ENCODE measurements around the gene WFDC1.

WFDC1 gene

DNA sequence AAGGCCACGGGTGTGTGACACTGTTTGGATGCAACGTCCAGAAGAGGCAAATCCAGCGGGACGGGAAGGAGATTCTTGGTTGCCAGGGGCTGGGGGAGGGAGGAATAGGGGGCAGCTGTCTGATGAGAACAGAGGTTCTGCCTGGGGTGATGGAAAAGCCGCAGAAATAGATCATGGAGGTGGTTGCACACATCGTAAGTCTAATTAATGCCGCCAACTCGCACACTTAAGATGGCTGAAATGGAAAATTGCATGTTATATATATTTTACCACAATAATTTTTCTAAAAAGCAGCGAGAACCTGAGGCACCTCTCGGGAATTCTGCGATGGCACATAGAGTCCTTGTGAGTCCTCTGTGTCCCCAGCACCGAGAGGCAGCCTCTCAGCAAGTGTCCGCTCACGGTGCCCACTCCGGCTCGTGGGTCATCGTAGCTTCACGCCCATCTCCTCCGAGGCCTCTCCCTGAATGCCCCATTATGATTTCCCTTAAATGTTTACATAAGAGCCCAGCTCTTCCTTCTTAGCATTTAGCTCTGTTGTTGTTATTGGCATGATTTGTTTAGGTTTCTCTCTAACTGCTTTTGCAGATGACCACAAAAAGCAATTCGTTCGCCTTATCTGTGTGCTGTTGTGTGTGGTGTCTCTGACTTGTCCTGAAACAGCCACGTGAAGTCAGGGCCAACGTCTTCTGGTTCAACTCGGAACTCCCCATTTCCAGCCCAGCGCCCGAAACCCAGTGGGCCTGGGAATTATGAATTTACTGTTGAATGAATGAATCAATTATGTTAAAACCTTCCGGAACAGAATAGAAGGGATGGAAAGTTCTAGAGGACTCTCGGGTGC is 7.7 kb downstream of the WFDC1 start:
- DNase-seq (ENCODE audit: low spot score), result no peak

DNA sequence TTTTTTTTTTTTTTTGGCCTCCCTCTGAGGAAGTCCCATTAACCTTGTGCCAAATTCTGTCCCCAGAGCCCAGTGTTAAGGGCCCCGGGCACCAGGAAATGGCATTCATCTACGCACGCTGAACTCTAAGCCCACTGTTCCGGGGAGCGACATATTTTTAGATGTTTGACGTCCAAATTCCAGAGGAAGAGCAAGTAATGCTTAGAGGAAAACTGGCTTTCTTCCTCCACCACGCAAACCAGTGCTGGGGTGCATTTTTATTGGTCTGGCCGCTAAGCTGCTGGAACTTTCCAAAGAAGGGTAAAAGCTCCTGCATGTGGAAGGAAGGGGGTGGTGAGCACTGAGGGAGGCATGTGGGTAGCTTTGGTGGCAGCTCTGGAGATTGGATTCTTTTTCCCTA is 8.3 kb downstream of the WFDC1 start:
- DNase-seq (ENCODE audit: low spot score), result peak; percentile 21

DNA sequence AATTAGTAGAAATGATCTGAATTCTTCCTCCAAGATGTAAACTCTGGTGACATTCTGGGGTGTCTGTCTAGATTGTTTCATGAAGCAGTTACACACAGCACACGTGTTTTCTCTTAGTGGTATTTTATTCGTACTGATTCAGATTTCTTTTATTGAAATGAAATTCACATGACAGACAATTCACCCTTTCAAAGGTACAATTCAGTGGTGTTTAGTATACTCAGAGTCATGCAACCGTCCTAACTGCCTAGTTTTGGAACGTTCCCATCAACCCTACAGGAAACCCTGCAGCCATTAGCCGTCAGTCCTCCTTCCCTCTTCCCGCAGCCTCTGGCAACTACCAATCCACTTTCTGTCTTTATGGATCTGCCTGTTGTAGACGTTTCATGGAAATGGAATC is 8.8 kb downstream of the WFDC1 start:
- peak; percentile 26 for DNase-seq (ENCODE audit: low spot score)

DNA sequence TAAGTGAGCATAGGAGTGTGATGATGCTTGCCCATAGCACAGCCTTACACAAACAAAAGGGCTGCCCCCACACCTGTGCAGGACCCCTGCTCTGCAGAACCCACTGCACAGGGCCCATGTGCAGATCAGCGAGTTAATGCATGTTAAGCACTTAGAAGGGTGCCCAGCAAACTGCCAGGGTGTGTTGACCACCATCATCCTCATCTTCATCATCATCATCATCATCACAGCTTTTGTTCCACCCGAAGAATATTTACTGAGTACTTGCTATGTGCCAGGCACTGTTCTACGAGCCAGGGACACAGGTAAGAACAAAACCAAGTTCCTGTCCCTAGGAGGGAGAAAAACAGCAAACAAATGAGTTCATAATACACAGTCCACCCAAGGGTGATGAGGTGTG is 11.9 kb downstream of the WFDC1 start:
- DNase-seq (ENCODE audit: low spot score), result no peak

DNA sequence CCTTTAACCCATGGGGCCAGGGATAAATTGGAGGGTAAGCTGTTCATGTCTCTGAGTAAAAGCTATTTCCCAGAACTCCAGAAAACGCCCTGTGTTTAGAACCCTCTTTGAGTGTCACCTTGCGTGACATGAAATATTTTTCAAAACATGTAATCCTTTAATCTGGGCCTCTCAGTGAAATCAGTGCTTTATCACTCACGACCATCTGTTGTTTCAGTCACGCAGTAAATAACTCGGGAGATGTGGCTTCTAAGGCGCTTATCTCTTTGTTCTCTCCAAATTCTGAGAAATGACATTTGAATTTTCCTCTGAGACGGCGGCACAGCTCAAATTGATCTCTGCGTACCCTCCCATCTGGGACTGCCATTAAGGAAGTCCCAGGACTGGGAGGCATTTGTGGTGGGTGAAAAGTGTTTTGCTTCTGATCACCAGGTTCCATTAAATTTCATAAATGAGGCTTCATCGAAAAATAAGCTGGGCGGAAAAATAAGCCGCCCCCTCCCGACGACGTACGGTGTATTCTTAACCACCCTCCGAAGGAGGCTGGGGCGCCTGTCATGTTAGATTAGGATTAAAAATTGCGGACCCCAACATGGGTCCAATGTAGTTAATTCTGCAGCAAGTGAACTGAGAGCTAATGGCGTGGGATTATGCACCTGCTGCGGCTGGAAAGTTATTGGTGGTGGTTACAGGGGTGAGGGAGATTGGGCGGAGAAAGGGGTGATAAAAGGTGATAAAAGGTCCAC is 12.7 kb downstream of the WFDC1 start:
- DNase-seq (ENCODE audit: low spot score), result no peak

DNA sequence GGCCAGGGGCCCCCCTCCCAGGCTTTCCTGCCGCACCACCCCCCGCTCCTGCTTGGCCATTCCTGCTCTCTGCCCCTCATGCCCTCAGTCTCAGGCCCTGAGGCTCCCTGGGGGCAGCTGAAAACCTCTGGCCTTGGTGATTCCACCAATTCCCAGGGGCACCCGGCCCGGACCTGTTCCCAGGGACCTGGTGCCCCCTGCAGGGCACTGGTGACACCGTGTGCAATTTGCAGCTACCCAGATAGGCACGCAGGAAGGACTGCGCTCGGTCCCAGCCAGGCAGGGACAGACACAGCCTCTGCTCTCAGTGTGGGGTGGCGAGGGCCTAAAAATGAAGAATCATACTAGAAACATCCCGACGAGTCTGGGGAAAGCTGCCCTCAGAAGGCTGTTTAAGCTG is 13.4 kb downstream of the WFDC1 start:
- DNase-seq (ENCODE audit: low spot score), result peak; percentile 33

DNA sequence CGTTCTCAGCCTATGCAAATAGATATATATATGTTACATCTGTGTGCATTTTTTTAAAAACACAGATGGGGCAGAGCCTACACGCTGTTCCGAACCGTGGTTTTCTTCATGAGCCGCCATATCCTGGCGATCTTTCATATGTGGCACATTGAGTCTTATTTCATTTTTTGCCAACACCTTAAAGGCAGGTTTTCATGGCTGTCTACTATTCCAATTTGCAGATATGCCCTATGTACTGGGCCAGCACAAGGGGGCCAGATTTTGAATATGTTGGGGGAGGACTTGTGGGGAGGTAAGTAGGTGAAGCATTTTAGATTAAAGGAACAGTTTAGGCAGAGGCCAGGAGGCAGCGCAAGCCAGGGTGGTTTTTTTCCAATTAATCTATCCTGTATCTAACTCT is 16.0 kb downstream of the WFDC1 start:
- no peak for DNase-seq (ENCODE audit: low spot score)

DNA sequence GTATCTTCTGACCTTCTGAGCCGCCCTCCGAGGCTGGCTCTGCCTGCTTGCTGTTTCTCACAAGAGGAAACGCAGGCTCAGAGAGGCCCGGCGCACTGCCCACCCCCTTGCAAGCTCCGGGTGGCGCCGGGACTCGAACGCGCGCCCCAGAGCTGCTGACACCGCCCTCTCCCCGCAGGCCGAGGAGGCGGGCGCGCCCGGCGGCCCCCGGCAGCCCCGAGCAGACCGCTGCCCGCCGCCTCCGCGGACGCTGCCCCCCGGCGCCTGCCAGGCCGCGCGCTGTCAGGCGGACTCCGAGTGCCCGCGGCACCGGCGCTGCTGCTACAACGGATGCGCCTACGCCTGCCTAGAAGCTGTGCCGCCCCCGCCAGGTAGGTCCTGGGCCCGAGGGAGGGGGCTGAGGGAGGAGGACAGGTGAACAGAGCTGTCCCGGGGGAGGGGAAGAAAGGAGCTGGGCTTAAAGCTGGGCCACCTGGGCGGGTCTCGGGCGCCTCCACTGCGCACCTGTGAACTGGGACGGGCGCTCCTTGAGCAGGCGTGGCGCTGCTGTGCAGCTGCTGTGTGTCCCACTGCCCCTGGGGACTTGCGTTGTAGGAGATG is 18.2 kb downstream of the WFDC1 start:
- DNase-seq (ENCODE audit: low spot score), result no peak

DNA sequence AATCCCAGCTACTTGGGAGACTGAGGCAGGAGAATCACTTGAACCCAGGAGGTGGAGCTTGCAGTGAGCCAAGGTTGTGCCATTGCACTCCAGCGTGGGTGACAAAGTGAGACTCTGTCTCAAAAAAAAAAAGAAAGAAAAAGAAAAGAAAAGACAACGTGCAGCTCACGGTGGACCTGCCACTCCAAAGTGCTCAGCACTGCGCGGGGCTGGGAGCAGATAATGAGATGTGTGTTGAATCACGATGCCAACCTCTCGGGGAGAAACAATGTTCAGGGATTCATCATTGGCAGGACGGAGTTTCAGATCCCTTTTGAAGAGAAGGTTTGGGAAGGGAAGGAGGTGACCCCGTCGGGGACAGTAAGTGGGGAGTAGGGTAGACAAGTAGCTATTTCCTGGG is 19.2 kb downstream of the WFDC1 start:
- DNase-seq (ENCODE audit: low spot score), result no peak

DNA sequence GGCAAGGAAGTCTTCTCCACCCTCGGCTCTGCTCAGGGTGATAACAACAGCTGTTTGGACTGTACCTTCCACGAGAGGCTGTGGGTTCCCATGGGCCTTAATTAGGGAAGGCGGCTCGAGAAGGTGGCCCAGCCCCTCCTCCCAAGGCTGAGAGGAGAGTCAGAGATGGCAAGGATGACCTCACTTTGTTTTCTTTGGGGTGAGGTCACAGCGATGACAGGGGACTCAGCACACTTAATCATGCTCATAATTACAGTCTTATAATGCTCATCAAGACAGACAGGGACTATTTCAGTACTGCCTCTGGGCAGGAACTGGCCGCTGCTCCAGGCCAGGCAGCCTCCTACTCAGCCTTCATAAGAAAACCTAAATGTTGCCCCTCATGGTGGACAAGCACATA is 19.7 kb downstream of the WFDC1 start:
- no peak for DNase-seq (ENCODE audit: low spot score)

DNA sequence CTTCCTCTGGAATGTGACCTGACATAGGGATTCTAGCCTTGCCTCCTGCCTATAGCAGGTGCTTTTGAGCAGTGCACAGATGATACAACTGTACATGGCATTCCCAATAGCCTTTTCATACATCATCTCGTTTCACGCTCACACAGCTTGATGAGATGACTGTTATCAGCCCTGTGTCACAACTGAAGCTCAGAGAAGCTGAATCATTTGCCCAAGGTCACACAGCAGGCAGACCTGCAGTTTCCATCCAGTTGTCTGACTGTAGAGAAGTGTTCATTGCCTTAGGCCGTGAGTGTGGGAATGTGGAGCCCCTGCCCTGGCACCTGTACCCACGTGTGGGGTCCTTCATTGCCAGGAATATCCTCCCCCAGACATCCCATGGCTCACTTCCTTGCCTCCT is 20.1 kb downstream of the WFDC1 start:
- DNase-seq (ENCODE audit: low spot score), result no peak

DNA sequence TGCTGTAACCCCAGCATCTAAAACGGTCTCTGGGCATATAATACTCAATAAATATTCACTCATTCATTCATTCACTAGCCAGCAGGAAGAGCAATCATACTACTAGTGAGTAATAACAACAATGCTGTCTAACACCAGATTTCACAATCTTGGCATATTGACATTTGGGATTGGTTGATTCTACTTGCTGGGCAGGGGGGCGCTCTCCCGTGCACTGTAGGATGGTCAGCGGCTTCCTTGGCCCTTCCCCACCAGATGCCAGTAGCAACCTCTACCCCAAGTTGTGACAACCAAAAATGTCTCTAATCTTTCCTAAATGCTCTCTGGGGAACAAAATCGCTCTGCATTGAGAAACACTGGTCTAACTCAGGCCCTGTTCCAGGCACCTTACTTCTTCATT is 20.7 kb downstream of the WFDC1 start:
- no peak for DNase-seq (ENCODE audit: low spot score)

DNA sequence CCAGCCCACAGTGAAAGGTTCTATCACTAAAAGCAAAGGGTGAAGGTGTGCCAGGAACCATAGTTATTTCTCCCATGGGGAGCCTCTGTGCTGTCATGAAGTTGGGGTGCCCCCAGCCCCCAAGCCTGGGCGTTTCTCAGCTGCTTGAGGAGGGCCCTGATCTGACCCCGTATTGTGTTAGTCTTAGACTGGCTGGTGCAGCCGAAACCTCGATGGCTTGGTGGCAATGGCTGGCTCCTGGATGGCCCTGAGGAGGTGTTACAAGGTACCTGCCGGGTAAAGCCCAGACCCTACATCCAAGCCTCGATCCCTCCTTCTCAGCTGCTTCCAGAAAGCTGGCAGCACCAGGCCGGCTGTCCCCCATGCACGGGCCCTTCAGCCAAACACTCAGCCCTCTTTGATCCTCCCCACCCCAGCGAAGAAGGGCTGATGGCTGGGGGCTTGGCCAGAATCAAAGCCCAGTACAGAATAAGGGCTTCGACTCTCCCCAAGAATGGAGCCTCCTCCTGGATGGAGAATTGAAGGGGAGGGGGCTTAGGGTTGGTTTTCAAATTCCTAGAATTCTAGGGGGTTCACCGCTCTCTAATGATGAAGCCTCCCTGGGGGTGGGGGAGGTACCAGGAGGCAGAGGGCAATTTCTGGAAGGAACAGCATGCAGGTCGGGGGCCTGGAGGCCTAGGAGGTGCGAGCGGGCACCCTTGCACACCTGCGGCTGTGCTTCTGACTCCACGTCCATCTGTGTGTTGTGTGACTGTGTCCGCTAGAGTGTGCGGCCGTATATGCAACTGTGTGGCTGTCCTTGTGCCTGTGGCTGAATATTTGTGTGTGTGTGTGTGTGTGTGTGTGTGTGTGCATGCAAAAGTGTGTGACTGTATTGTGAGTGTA is 23.7 kb downstream of the WFDC1 start:
- no peak for DNase-seq (ENCODE audit: low spot score)

DNA sequence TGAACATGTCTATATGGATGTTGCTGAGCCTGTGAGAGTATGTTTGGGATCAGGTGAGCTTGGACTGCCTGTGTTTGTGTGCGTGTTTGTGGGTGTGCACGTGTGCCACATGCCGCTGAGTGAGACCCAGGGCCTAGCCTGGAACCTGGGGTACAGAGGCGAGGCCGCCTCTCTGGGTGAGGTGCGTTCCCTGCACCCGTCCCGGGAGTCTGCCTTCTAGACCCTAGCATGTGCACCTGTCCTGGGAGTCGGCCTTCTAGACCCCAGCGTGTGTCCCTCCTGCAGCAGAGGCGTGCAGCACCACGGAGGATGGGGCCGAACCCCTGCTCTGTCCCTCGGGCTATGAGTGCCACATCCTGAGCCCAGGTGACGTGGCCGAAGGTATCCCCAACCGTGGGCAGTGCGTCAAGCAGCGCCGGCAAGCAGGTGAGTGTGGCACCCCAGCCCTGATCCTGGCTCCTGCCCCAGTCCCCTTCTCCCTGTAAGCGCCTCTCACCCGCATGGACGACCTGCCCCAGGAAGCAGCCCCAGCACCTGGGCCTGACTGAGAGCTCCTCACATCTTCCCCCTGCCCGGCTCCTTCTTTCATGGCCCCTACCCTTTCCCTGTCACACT is 24.6 kb downstream of the WFDC1 start:
- no peak for DNase-seq (ENCODE audit: low spot score)

DNA sequence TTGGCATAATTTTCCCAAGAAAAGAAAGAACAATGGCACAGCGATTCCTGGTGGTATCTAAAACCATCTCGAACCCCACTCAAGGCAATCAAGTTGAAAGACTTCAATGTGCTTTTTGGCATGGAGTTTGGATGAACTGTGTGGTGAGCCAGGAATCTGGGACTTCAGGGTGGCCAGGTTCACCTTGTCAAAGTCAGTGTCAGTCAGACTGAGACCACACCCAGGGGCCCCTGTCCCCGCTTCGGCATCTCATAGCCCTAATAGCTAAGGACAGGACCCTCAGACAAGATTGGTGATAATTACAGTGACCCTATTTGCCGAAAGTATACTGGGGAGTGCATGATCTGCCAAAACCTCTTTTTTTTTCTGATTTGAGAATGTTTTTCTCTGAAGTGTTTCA is 25.8 kb downstream of the WFDC1 start:
- no peak for DNase-seq (ENCODE audit: low spot score)

DNA sequence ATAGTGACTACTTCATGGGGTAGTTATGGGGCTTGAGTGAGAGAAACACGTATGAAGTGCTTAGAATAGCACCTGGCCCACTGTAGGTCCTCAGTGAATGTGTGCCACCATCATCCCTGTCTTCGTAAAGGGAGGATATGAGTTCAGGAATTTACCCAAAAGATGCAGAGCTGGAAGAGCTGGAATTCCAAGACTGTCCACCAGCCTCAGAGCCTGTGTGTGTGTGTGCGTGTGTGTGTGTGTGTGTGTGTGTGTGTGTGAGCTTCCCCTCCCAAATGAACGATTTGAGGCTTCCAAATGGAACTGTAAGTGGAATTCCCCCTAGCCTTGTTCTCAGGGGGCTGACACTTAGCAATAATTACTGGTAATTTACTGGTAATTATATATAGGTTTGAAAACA is 27.3 kb downstream of the WFDC1 start:
- no peak for DNase-seq (ENCODE audit: low spot score)

DNA sequence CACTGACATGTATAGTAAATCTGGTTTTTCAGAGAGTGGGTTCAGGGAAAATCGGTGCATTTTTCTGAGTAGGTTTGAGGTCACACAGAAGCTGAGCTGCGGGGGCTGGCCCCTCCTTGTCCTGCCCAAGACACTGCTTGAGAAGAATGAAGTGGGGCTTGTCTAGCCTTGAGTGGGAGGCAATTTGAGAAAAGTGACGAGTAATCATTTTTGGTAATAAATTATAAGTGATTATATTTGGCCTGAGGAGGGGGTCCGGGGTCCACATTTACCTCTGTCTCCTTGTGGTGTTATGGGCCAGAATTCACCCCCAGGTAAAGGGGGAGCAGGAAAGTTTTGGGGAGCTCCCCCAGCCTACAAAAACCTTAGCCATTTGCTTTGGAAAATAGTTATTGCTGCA is 28.1 kb downstream of the WFDC1 start:
- no peak for DNase-seq (ENCODE audit: low spot score)

DNA sequence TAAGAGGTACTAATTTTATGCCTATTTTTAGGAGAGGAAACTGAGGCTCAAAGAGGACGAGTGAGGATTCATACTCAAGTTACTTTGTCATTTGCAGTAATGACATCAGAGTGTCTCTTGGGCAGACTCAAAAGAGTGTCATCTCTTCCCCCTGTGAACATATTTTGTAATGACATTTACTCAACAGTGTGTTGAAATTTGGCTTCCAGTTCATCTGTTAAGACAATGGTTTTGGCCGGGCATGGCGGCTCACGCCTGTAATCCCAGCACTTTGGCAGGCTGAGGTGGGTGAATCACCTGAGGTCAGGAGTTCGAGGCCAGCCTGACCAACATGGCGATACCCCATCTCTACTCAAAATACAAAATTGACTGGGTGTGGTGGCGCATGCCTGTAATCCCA is 28.9 kb downstream of the WFDC1 start:
- no peak for DNase-seq (ENCODE audit: low spot score)

DNA sequence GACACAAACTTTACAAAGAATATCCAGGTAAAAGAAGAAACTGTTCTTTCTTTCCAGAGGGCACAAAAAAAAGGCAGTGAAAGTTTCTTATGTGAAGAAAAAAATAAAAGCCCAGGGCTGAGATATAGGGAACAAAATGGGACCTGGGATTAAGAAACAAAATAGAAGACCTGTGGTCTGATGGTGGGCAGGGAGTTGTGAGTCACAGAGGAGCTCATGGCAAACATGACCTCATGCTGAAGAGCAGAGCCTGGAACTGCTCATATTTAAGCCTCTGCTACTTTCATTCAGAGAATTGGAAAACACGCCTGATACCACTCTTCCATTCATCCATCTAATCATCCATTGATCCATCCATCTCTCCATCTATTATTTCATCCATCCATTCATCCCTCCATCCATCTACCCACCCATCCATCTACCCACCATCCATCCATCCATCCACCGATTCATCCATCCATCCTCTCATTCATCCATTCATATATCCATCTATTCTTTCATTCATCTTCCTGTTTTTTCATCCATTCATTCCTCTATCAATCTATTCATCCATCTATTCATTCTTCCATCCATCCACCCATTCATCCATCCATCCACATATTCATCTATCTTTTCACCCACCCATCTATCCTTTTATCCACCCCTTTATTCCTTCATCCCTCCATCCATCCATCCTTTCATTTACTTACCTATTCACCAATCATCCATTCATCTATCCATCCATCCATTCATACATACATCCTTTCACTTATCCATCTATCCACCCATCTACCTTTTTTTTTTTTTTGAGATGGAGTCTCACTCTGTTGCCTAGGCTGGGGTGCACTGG is 30.0 kb downstream of the WFDC1 start:
- DNase-seq (ENCODE audit: low spot score), result no peak

DNA sequence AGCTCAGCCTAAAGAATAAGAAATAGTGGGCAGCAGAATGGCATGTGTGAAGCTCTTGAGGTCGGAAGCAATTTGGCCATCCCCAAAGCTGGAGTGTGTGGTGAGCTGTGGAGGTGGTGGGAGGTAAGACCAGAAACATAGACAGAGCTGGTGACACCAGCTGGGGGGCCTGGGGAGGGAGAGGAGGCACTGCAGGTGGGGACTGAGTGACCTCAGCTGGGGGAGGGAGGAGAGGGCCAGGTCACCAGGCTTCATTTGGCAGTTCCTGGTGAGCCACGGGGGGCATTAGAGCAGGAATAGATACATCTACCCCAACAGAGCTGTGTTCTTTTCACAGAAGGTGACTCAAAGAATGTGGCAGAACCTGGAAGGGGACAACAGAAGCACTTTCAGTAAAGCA is 31.9 kb downstream of the WFDC1 start:
- DNase-seq (ENCODE audit: low spot score), result no peak

DNA sequence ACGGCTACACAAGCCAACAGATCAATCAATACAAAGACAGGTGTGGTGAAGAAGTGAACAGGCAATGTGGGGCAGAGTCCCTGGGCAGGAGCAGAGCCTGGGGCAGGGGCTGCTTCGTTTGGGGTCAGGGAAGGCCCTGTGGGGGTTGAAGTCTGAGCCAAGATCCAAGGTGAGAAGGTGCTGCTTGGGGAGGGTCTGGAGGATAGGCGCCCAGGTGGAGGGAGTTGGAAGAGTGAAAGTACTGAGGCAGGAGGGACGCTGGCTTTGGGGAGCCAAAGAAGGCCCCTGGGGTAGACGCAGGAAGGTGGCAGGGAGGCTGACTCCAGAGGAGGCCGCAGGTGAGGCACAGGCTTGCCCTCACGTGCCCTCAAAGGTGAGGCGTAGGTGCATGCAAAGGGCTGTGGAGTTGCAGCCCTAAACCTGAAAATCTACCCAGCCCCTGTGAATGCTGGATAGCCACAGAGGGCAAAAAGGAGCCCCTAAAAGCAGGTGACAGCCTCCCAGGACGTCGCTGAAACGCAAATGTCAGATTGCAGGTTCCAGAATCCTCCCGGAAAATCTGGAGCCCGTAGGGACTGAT is 33.3 kb downstream of the WFDC1 start:
- DNase-seq (ENCODE audit: low spot score), result no peak

Data from COLO829 (cell line).